WERI-Rb-1 (cell line): ENCODE results near the gene RCSD1.

Experiments
- DNase-seq: peaks from one replicate; pipeline ENCODE4 v3.0.0-alpha.2; 2020
- H3K27ac ChIP-seq: fragments of 250-450 bp; sonication (Bioruptor Pico); 2 replicates; pipeline ENCODE4 v1.5.1; 2020; ENCODE audit warnings: mild to moderate bottlenecking, moderate library complexity
- H3K27me3 ChIP-seq: fragments of 250-450 bp; sonication (Bioruptor Pico); 2 replicates; pipeline ENCODE4 v1.5.1; 2021; ENCODE audit warnings: mild to moderate bottlenecking, low read depth, moderate library complexity; ENCODE audit not compliant: insufficient read depth, severe bottlenecking
- H3K36me3 ChIP-seq: fragments of 250-450 bp; sonication (Bioruptor Pico); 2 replicates; pipeline ENCODE4 v1.5.1; 2020; ENCODE audit warnings: mild to moderate bottlenecking, moderate library complexity
- H3K4me3 ChIP-seq: 2 replicates; pipeline ENCODE4 v1.5.1; 2011; ENCODE audit warnings: low read depth, mild to moderate bottlenecking, control low read depth, low read length
- H3K9me3 ChIP-seq: fragments of 250-450 bp; sonication (Bioruptor Pico); 2 replicates; pipeline ENCODE4 v1.5.1; 2021; ENCODE audit warnings: mild to moderate bottlenecking, moderate library complexity; ENCODE audit not compliant: severe bottlenecking
- TF ChIP-seq, protein P1 (sequence below): IDR thresholded peaks from 2 replicates; pipeline ENCODE4 v1.5.1; 2011; ENCODE audit warnings: low read depth, mild to moderate bottlenecking, control low read depth, inconsistent platforms, low read length

RCSD1 gene

DNA sequence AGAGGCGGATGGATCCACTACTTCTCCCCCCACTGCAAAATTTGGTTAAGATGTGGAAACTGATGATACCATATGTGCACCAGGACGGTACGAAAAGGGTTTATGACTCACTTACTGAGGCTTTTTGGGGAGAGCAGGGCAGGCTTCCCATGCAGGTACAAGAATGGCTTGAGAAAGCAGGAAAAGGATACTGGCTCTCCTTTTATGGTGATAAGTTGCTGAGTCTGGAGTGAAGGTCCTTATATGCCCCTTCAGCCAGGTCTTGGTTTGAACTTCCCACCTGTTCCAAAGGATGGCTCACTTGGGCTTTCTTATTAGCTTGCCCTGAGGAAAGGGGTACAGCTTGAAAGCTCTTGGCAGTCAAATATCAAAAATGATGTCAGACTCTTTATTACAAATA lies 114.9 kb downstream of the RCSD1 start:
- Histone ChIP-seq H3K4me3 (no peak overlapping the region), H3K27me3 (no peaks in the 10 kb centered on the region), H3K9me3 (no peaks in the 10 kb centered on the region), H3K27ac (no peak overlapping the region), H3K36me3 (no peaks in the 10 kb centered on the region)
- TF ChIP-seq, protein P1, sequence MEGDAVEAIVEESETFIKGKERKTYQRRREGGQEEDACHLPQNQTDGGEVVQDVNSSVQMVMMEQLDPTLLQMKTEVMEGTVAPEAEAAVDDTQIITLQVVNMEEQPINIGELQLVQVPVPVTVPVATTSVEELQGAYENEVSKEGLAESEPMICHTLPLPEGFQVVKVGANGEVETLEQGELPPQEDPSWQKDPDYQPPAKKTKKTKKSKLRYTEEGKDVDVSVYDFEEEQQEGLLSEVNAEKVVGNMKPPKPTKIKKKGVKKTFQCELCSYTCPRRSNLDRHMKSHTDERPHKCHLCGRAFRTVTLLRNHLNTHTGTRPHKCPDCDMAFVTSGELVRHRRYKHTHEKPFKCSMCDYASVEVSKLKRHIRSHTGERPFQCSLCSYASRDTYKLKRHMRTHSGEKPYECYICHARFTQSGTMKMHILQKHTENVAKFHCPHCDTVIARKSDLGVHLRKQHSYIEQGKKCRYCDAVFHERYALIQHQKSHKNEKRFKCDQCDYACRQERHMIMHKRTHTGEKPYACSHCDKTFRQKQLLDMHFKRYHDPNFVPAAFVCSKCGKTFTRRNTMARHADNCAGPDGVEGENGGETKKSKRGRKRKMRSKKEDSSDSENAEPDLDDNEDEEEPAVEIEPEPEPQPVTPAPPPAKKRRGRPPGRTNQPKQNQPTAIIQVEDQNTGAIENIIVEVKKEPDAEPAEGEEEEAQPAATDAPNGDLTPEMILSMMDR = no peak
- DNase-seq = no peak

DNA sequence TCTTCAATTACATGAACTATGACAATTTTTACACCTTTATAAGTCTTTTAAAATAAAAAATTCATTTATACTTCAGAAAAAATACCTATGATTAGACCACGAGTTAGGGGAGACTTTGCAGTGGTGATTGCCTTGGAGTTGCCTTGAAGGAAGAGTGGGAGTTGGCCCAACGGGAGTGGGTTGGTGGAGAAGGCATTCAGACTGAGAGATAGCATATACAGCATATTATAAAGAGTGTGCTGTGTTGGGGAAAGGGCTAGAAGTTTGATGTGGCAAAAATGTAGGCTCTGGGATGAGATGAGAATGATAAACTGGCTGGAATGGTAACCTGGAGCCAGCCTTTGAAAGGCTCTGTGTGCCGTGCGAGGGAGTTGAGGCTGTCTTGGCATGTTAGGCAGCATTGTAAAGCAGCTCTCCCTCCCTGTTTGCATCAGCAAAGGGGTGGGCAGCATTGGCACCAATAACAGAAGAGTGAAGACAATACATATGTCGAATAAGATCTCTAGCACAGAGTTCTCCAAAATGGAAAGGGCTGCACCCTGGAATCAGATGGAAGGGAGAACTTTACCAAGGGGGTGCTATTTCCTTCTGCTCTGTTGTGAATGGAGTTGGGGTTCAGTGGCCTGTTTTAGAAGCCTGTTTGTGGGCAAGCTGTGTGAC lies 116.1 kb downstream of the RCSD1 start:
- Histone ChIP-seq H3K4me3 (no peak overlapping the region), H3K36me3 (no peaks in the 10 kb centered on the region), H3K27me3 (no peaks in the 10 kb centered on the region), H3K9me3 (no peaks in the 10 kb centered on the region), H3K27ac (no peak overlapping the region)
- TF ChIP-seq, protein P1 = no peak
- DNase-seq = no peak

DNA sequence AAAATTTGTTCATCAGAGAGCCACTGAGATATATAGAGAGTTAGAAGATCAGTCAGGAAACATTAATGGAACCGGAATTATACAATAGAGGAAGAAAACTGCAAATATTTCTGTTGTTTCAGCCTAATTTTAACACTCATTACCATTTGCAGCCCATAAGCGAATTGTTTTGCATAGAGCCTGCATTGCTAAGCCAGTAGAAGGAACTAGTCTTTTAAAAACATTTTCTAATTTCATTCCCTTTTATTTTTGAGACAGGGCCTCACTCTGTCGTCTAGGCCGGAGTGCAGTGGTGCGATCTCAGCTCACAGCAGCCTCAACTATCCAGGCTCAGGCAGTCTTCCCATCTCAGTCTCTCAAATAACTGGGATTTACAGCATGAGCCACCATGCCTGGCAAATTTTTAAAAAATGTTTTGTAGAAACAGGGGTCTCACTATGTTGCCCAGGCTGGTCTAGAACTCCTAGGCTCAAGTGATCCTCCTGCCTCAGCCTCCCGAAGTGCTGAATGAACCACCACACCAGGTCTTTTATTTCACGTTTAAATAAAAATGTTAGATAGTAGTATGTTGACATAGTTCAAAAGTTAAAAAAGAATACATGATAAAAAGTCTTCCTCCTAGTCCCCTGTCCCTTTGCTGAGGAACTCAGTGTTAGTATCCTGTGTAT lies 117.1 kb downstream of the RCSD1 start:
- TF ChIP-seq, protein P1 = no peak
- Histone ChIP-seq H3K27ac (no peak overlapping the region), H3K4me3 (no peak overlapping the region), H3K9me3 (no peaks in the 10 kb centered on the region), H3K36me3 (no peaks in the 10 kb centered on the region), H3K27me3 (no peaks in the 10 kb centered on the region)
- no peak for DNase-seq

DNA sequence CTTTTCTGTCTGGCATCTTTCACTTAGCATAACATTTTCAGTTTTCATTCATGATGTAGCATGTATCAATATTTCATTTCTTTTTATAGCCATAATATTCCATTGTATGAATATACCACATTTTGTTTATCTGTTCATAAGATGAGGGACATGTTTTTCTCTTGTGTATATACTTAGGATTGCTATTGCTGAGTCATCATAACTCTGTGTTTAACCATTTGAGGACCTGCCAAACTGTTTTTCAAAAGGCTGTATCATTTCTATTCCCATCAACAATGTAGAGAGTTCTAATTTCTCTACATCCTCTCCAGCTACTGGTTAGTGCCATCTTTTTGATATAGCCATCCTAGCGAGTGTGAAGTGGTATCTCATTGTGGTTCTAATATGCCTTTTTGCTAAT lies 118.0 kb downstream of the RCSD1 start:
- TF ChIP-seq, protein P1 = no peak
- no peaks in the 10 kb centered on the region for H3K36me3 ChIP-seq
- H3K9me3 ChIP-seq = no peaks in the 10 kb centered on the region
- no peaks in the 10 kb centered on the region for H3K27me3 ChIP-seq
- no peak overlapping the region for H3K27ac ChIP-seq
- H3K4me3 ChIP-seq = no peak overlapping the region
- no peak for DNase-seq

DNA sequence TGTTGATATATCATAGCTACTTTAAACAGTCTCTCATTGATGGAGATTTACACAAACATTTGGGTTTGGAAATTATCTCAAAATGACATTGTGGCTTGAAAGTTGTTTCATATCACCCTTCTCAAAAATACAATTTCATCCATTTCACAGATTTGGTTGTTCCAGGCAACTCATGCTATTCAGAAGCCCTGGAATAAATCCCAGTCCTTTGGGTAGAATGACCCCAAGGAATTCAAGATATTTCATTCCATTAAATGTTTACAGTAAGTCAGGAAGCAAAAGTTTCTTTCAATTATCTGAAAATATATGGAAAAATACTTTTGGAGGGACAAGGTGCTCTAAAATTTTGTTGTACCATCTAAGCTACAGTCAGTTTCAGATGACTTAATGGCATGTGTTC lies 118.9 kb downstream of the RCSD1 start:
- H3K36me3 ChIP-seq = no peaks in the 10 kb centered on the region
- H3K9me3 ChIP-seq = no peaks in the 10 kb centered on the region
- H3K4me3 ChIP-seq = no peak overlapping the region
- DNase-seq = no peak
- no peaks in the 10 kb centered on the region for H3K27me3 ChIP-seq
- TF ChIP-seq, protein P1 = no peak
- H3K27ac ChIP-seq = no peak overlapping the region
